SKM-1 (cell line): Measurements from ENCODE around the gene ATG7.
"Not testable (repeated sequence)": the region's sequence is repeated elsewhere in the genome, so short reads cannot be mapped to it uniquely, and the experiment has no call there.

Source experiments
- DNase-seq: peaks from one replicate; lab custom pipeline; 2025; ENCODE audit not compliant: unreplicated experiment; lab: John Stamatoyannopoulos, UW

ATG7 gene

DNA sequence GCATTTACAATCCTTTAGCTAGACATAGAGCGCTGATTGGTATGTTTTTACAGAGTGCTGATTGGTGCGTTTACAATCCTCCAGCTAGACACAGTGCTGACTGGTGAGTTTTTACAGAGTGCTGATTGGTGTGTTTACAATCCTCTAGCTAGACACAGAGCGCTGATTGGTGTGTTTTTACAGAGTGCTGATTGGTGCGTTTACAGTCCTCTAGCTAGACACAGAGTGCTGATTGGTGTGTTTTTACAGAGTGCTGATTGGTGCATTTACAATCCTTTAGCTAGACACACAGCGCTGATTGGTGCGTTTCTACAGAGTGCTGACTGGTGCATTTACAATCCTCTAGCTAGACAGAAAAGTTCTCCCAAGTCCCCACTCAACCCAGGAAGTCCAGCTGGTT lies 76.7 kb downstream of the ATG7 start:
- DNase-seq, result not testable (repeated sequence)

DNA sequence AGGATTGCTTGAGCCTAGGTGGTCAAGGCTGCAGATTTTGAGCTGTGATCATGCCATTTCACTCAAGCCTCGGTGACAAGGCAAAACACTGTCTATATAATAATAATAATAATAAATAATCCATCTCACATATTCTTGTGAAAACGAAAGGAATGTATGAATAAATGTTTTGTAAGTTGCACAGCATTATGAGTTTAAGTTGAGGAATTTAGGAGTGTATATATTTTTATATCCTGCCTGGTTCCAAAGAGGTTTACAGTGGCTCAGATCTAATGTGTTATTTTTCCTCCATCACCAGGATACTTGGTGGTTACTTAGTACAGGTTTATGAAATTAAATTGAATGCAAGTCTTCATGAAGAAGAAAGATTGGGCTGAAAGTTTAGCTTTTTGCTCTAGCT lies 77.2 kb downstream of the ATG7 start:
- DNase-seq, result no peak

DNA sequence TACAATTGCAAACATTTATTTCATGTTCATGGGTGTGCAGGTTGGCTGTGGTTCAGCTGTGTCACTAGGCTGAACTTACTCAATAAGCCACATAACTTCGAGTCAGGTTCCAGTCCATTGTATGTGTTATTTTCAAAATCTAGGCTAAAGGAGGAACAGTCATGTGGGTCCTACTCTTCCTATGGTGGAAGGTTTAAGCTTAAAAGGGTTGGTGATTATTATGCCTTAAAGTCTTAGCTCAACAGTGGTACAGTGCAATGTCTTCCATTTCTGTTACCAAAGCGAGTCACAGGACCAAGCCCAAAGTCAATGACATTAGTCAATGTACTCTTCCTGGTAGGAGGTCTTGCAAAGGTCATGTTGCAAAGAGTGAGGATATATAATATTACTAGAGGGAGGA lies 78.2 kb downstream of the ATG7 start:
- DNase-seq, result no peak

DNA sequence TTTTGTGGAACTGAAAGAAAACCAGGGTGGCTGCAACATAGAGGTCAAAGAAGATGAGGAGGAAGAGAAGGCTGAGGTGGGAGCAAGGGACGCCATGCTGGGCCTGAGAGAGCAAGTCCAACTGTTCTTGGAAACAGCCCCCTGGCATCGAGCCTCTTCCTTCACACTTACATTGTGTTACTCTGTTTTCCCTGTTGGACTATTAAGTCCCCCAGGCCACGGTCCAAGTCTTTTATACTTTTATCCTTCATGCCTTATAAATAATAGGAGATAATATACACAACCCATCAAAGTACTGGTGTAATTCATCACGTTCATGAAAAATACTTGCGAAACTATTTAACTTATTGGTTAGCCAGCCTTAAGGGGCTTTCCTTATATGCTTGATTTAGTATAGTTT lies 79.3 kb downstream of the ATG7 start:
- no peak for DNase-seq

DNA sequence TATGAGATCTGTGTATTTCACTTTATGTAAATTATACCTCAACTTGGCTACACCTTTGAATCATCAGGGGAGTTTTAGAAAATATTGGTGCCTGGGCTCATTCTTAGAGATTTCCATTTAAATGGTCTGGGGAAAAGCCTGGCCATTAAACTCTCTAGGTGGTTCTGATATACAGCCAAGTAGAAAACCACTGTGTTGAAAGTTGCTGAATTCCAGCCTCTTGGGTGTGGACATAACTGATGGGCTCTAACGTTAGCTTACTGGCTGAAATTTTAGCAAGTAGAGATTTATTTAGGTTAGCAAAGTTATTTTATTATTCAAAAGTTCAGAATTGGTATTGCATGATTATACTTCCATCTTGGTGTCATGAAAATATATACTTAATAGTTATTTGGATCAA lies 84.1 kb downstream of the ATG7 start:
- DNase-seq, result no peak

DNA sequence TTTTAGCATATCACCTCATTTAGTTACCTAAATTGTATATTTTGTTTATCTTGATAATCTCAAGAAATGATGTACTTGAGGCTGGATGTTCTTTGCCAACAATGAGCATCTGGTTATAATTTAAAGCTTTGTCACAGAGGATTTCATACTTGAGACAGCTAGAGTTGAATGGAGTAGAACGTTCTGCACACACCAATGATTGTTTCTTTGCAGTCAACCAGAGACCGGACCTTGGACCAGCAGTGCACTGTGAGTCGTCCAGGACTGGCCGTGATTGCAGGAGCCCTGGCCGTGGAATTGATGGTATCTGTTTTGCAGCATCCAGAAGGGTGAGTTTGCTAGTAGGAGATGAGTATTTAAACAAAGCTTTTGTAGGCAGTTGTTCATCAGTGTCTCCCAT lies 90.4 kb downstream of the ATG7 start:
- no peak for DNase-seq

DNA sequence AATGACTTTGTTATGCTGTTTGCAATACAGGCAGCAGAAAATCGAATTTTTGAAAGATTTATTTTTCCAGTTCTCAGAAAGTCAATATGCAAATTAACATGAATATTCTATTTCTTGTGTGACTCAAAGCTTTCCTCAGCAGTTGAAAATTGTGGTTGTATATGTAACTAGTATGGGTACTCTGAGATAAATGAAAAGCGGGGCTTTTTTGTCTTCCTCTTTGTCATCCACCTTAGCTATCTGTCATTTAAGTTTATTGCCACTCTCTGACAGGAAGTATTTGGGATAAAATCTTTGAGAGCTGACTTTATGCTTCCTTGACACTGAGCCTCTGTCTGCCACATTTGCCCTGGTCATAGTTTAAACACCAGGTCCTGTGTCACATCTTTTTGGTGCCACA lies 91.5 kb downstream of the ATG7 start:
- no peak for DNase-seq

DNA sequence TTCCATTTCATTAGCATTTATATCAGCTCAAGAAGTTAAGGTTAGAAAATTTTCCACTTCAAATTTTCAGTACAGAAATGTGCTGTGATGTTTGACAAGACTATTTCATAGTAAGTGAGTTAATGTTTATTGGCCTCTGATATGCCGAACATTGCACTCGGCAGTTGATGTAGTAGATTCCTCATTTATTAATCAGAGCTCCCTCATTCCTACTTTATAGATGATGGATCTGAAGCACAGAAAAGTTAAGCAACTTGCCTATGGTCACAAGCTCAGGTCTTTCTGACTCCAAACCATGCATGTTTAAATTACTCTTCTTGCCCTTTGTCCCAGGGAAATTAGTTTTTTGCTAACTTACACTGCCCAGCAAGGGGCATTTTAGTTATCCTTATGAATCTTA lies 92.0 kb downstream of the ATG7 start:
- no peak for DNase-seq

DNA sequence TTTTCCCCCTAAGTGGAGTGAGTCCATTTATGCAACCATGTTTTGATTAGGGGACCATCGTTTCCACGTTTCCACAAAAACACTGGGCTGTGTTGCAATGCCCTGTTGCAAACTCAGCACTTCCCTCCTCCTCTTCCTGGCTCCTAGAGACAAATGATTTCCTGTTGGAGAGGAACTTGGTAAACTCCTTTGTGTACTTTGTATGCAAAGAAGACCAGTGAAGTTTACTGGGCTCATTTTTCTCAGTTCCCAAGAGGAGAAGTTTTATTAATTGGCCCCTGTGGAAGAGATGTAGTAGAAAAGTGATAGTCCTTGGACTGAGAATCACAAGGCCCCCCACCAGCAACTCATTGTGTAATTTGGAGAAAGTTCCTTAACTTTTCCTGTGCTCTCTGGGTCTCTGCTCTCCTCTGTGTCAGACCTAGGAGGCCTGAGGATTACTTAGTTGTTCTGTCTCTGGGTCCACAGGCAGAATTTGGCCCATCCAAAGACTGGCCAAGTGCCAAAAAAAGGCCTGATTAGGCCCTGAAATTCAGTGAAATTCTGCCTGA lies 95.0 kb downstream of the ATG7 start:
- DNase-seq, result peak; percentile 27

DNA sequence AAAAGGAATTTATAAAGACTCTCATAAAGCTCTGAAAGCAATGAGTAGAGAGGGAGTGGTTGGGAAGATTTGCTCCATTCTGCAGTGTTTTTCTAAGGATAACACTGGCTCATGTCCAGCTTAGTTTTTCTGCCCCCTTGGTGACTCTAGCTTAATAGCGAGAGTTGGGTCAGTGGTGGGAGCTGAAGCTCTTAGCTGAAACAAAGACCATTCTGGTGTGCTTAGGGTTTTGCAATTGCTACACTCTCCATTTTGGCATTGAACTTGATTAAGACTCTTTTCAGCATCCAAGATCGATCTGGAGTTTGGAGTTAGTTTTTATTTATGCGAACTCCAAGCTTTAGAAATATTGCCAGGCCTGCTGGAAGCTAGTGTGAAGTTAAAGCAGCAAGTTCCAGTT lies 98.0 kb downstream of the ATG7 start:
- DNase-seq, result no peak

DNA sequence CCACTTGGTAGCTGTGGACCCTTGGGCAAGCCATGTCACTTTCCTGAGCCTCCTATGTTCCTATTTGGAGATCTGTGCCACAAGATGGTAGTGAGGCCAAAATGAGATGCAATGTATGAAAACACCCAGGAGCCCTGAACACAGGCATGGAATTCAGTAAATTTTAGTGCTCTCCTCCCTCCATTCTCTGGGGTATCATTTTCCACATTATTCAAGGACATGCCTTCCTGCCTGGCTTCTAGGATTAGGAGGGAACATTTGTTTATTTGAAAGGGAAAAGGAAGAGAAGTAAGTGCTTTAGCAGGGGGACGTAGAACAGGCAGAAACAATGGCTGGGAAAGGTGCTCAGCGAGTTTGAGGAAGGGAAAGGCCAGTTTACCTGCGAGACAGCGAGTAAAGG lies 98.8 kb downstream of the ATG7 start:
- no peak for DNase-seq

DNA sequence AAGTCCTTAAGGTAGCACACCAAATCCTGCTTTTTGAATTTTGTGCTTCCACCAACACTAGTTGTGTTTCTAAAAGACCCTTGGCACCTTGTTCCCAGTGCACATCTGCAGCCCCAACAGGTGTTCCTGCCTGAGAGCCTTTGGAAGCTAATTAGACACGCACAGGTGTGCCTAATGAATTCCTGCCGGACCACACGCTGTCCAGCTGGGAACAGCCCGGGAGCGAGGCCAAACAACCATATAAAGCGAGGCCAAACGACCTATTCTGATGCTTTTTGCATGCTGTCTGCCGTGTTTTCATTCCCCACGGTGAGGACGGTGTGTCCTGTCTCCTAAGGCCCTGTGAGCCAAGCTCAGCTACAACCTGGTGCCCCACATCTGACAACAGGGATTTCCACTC lies 99.5 kb downstream of the ATG7 start:
- DNase-seq, result no peak

DNA sequence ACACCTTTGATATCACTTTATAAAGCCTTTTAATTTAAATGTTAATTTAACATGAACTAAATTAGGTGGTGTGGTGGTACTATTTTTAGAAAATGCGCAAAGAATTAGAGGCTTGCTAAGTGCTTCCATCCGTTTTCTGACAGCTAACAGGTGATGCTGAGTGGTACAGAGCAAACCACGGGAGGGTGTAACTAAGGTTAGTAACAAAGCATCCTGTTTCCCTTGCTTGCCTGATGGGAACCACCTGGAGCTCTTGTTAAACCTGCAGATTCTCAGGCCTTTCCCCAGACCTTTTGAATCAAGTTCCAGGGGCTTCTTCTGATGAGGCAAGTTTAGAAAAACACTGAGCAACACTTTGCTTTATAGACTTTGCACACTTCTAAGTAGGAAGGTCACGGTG lies 101.0 kb downstream of the ATG7 start:
- DNase-seq, result no peak

DNA sequence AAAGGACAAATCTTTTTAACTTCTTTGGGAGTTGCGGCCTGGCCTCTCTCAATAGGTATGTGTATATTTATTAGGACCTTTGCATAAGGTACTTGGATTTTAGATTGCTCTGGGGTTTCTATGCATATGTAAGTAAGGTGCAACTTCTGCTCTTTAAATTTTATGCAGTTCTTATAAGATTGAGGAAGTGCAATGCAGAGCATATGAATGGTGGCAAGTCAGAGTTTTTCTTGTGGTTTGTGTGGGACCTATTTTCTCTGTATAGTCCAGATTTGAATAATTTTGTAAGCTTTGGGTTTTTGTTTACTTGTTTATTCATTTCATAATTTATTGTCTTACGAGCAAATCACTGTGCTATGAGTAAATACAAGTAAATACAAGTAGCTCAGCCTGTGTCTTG lies 101.5 kb downstream of the ATG7 start:
- DNase-seq, result no peak

DNA sequence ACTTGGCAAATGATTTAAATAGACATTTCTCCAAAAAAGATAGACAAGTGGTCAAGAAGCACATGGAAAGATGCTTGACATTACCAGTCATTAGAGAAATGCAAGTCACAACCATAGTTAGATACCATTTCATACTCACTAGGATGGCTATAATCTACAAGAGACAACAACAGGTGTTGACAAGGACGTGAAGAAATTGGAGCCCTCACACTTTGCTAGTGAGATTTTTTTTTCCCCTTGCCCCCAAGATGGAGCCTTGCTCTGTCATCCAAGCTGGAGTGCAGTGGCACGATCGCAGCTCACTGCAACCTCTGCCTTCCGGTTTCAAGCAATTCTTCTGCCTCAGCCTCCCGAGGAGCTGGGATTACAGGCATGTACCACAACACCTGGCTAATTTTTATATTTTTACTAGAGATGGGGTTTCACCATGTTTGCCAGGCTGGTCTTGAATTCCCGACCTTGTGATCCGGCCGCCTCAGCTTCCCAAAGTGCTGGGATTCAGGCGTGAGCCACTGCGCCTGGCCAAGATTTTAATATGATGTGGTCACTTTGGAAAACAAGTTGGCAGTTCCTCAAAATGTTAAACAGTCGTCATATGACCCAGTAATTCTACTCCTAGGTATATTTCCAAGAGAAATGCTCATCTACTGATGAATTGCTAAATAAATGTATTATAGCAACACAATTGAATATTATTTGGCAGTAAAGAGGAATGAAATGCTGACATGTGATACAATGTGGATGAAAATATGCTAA lies 103.3 kb downstream of the ATG7 start:
- no peak for DNase-seq

DNA sequence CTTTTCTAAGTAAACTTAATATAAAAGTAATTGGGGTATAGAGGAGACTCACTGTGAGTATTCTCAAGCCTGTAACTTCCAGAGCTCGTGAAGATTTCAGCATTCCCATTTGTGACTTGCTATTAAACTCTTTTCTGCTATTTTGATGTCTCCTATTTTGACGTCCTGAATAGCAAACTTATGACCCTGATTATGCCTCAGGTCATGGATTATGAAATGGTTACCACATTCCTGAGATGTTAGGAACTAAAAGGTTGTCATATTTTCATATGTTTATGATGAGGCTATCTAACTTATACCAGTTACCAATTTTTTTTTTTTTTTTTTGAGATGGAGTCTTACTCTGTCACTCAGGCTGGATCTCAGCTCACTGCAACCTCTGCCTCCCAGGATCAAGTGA lies 105.5 kb downstream of the ATG7 start:
- DNase-seq, result no peak

DNA sequence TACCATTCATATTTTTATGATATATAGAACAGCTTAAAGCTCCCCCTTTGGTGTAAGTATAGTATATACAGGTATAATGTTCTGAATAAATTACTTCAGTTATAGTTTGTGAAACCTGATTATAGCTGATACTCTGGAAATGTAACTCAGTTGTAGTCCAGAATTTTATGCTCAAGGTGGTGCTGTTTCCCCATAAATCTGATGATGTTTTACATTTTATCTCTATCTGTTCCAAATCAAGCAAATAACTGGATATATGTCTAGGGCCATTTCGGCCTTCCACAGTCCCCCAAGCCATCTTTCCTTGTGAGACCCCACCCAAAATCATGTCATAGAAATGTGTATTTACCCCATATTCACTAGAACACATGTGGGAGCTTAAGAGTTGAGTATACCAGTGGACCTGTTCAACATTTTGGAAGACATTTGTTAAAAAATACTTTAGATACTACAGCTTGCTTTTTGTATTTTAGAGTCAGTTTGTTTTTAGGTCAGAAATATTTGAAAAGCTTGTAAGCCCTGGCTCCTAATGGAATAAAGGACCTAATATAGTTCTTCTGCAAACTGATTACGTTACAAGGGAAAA lies 107.1 kb downstream of the ATG7 start:
- DNase-seq, result no peak

DNA sequence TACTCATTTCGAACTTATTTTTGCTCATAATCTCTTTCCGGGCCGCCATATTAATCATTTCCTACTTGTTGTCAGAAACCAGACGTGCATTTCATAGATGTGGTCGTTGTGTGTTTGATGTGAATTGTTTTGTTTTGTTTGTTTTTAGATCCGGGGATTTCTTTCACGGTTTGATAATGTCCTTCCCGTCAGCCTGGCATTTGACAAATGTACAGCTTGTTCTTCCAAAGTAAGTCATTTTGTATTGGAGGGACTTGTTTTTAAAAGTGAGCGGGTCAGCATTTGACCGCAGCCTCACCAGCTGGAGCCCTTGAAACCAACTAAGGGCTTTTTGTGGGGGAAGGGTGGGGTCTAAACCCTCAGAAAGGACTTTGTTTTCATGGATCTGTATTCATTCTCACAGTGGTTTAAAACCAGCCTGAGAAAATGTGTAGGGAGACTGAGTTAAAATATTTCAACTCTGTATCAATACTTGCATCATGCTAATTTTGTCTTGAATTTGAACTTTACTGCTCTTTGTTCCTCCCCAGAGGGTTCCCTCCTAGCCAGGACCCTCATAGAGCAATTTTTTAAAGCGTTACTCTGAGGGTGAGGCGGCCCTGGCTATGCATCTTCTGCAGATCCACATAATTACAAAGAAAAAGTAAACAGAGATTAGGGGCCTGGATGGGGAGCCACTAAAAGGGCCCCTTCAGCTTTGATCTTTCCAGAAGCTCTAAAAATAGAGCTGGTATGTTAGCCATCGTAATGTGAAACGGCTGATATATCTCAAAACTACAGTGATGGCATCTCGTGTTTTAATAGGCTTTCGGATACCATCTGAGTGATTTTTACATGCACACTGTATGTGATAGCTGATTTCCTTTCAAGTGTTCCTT lies 107.9 kb downstream of the ATG7 start:
- no peak for DNase-seq

DNA sequence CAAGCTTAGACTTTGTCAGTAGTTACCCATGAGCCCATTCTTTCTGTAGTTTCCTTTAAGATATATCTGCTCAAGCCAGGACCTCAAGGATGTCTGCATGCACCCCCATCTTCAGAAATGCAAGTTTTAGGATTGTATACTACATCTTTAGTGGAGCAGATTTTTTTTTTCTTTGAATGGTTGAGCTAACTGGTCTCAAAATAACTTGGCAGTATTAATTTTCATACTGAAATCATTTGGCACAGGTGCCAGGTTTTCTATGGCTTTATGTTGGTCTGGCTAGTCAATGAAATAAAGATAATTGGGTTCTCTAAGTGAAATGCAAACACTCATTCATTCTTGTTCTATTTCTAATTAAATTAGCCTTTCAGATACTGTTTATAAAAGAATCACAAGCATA lies 108.9 kb downstream of the ATG7 start:
- DNase-seq, result no peak

DNA sequence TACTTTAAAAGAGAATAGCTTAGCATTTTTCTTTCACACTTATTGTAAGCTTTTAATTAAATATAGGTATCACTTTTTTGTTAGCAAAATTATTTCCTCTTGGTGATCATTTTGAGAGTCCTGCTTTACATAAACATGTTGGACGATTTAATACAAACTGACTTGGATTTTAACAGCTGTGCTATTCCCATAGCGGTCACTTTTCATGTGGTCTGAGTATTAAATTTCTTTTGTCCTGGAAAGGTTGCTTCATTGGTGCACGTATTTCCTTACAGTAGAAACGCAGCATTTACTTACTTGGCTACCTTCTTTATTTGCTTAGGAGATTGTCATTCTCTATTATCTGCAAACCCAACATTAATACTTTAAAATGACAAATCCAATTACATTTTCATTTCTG lies 109.4 kb downstream of the ATG7 start:
- no peak for DNase-seq

DNA sequence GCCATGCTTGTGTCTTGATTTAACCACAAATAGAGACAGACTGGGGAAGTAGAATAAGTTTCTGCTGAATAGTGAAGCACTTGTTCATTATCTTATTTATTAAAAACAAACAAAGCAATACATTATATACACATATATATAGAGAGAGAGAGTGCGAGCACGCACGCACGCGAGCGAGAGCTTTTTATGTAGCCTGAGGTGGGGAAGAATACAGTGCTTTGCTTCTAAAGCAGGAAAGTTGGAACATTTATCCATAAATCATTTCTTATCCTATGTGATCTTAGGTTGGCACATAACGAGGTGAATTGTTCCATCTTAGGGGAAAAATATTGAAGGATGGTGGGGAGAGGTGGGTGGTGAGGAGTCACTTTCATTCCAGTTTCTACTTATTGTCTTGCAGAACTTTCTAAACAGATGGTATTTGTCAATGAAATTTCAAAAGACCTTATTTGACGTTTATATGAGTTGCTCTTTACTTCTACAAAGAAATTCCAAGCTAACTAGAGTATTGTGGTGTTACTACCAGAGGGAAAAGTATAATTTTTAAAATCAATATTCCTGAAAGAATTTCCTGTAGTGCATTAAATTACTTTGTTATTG lies 110.0 kb downstream of the ATG7 start:
- no peak for DNase-seq
